T-helper 2 cell treated with Interferon-gamma antibody and Interleukin-4, amounts not matched to agents 100 ng/mL and 5 ng/mL, for 36 hours (primary cell): ENCODE results near the gene GRIA4. TPM values are rescaled to one million over a fixed set of nuclear protein-coding genes. Genes with fewer than 3 reads are reported as not detected.

Experiments
- intact Hi-C: fragments of 100-400 bp; cut with micrococcal nuclease; formaldehyde crosslinking; loops from one replicate; pipeline ENCODE4 v1.15.1; 2023
- total RNA-seq: library from RNA; stranded (reverse); gene quantifications from 2 replicates; pipeline ENCODE4 v1.2.3, GENCODE V29; 2022

Gene GRIA4
- not detected in 2 replicates for total RNA-seq

DNA sequence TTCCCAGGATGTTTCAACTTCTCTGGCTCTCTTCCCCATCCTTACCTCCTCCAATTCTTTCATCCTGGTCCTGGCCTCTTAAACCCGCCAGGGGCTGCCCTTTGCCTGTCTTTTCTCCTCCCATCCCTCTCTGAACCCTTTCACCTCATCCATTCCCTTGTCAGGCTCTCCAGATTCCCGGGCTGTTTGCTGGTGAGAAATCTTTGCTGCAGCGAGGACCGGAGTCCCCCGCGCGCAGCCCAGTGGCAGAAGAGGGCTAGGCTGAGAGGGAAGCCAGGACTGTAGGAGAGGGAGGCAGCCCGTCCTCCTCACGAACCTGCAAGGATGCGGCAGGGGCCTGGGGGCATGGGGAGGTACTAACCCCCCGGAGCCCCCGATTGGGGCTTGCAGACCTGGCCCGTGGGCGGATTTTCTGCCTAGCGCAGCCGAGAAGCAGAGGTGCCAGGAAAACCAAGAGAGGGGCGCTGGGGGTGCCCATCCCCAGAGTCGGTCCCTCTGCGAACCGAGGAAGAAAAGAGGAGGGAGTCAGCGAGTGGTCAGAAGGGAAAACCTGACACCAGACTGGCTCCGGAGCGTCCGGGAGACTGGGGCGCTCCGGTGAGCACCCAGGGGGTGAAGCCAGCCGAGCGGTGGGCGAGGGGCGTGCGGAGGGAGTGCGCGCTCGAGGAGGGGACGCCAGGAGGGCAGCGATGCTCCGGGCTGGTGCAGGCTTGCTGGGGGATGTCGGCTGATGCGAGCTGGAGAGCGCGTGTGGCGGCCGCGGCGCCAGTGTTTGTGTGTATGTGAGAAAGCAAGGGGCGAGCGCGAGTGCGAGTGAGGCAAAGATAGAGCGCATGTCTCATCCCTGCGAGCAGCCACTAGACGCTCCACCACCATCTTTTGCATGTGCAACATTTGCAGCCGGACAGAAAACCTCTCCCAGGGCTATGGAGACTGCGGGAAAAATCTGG, at the start of gene GRIA4:
TSS of gene GRIA4 (plus strand) at position 242 of the 950 bp plus-strand sequence. CDS start 925 bp downstream, outside the sequence.
- intact Hi-C loops: no loop called here

DNA sequence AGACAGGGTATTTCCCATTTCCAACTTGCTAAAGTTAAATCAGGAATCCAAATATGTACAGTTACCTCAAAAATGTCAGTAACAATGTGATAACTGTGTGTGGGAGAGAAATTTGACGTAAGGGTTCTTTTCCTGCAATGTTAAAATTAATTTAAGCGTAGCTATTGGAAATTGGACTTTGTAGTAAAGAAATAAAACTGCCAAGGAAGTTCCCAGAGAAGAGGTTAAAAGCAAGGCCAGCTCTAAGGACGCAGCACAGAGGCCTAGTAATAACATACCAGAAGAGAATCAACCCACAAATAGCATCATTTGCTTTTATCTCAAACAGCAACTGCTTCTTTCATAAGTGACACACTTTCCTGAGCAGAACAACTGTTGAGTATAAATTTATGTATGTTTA, 36.8 kb upstream of the GRIA4 start:
- intact Hi-C loops: no loop called here

DNA sequence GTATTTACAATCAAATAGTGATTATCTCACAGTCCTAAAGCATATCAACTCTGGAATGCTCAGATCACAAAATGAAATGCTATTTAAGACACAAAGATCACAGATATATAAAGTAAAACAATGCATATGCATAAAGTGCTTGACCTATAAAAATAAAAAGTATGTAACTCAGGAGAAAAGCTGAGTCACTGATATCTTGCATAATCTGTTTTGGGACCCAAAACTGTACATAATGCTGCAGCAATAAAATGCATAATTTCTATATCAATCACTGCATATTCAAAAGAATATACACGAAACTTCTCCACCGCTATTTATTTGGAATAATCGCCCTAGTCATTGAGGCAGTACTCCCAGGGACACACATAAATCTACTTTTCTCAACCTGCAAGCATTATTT, 34.9 kb upstream of the GRIA4 start:
- intact Hi-C loops: no loop called here

DNA sequence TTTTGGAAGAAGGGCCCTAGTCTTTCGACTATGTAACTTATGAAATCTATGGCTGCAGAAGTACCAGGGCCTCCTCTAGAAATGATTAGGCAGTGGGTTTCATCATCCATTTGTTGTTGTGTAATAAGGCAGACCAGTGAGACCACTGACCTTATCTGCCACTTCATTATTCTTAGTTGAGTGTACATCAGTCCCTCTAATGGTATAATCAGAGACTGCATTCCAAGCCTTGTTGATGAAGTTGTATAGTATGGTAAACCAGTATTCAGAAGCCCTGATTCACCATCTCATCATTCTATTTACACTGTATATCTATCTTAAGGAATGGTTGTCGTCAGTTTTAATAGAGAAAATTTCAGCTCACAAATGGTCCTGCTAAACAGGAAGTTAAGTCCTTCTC, 32.2 kb upstream of the GRIA4 start:
- intact Hi-C loops: no loop called here

DNA sequence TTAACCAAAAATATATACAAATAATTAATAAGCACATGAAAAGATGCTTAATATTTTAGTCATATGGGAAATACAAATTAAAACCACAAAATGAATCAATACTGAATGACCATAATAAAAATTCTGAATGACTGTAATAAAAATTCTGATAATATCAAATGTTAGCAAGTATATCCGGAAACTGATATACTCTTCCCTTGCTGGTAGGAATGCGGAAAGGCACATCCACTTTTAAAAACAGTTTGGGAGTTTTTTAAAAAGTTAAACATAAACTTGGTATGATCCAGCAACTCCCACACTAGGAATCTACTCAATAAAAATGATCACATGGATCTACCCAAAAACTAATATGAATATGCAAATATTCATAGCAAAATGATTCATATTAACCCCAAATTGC, 30.8 kb upstream of the GRIA4 start:
- intact Hi-C loops: no loop called here

DNA sequence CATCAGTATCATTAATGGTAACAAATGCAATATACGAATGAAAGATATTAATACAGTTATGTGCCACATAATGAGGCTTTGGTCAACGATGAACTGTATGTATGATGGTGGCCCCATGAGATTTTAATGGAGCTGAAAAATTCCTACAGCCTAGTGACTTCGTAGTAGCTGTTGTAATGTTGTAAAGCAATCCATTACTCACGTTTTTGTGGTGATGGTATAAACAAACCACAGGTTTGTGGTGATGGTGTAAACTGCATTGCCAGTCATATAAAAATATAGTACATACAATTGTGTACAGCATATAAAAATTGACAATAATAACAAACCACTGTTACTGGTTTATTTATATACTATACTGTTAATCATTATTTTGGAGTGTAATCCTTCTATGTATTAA, 27.4 kb upstream of the GRIA4 start:
- intact Hi-C loops: no loop called here

DNA sequence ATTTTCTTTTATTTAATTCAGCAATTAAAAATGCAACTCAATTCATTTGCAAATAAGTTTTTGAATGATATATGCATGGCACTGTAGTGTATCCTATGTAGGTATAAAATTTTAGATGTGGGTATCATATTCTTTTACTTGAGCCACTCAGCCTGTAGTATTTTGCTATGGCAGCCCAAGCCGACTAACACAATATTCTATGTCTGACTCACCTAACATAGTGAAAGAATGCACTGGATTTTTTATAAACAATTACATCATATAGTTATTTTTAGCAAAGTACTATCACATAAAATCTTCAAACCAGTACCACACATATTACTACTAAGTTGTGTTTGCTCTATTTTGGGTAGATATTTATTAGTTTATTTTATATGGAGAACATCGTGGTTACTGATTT, 21.9 kb upstream of the GRIA4 start:
- intact Hi-C loops: no loop called here

DNA sequence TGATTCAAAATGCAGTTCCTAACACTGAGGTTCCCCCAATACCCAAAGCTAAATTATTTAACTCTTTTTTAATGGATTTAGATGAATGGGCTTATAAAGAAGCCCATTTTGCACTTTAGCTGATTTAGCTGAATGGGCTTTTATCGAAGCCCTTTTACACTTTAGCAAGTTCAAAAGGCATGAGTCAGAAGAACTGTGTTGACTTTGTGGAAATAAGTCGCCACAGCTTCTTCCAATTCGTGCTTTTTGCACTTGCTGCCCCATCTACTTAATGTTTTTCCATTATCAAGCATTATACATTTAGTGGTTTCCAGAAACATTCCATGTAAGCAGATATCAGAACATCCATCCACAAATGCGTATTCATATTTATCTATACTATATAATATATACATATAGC, 20.5 kb upstream of the GRIA4 start:
- intact Hi-C loops: no loop called here

DNA sequence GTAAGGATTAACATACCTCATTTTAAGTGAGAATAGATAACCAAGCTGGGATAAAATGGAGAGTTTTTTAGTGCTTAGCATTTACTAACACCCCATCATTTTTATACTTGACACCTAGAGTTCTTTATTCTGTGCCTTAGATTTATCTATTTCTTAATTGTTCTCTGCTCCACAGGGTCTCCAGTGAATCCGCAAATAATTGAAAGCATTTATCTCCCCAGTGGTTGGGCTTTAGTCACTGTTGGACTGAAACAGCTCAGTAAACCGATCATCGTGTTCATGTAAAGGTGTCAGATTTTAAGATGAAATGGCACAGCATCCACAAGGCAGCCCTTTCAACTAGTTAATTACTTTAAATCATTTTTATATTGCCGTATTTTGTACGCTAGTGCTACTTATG, 17.8 kb upstream of the GRIA4 start:
- intact Hi-C loops: no loop called here

DNA sequence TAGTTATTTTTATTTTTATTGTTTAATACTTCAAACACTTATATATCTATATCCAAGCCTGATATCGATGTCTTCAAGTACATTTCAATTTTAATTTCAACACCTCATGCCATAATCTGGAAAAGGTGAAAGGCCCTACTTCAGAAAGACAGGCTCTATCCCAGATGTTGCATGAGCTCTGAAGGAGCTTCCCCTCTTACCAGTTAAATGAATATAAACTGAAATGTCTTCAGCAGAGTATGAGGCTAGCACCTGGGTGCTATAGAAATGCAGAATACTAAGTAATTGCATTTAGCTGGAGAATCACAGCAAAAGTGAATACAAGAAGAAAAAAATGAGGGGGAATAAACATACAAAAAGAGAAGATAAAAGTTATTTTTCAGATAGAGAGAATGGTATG, 11.5 kb upstream of the GRIA4 start:
- intact Hi-C loops: no loop called here

DNA sequence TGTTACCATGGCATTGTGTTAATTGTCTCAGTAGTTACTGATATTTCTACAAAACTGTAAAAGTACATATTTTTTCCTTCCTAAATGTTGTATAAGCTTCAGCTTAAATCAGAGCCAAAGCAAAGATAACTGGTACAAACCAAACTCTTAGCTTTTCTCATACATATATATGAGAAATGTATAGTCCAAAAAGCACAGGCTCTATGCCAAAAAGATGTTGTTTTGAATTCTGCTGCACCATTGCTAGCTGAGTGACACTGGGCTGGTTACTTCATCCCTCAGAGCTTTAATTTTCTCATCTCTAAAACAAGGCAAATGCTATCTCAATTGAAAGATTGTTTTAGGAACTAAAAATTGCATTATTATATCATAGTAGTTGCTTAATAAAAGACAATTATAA, 6.7 kb upstream of the GRIA4 start:
- intact Hi-C loops: no loop called here

DNA sequence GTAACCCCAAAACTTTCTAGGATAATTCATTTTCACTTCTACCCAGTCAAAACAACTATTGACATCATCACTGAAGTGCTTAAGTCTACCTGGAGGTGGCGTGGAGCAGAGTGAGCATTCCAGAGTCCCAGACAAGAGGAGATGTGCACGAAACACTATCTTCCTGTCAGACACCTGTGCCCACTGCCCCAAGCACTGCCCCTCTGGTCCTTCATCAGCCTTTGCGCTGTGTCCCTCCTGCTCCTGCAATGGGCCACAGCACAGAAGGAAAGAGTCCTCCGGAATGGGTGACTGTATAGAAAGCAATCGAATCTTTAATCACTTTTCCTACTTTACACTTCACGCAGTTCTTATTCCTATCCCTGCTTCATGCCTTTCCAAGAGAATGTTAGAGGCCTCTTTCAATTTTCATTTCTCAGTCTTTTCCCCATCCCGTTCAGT, 512 bp upstream of the GRIA4 start:
- intact Hi-C loops: no loop called here

DNA sequence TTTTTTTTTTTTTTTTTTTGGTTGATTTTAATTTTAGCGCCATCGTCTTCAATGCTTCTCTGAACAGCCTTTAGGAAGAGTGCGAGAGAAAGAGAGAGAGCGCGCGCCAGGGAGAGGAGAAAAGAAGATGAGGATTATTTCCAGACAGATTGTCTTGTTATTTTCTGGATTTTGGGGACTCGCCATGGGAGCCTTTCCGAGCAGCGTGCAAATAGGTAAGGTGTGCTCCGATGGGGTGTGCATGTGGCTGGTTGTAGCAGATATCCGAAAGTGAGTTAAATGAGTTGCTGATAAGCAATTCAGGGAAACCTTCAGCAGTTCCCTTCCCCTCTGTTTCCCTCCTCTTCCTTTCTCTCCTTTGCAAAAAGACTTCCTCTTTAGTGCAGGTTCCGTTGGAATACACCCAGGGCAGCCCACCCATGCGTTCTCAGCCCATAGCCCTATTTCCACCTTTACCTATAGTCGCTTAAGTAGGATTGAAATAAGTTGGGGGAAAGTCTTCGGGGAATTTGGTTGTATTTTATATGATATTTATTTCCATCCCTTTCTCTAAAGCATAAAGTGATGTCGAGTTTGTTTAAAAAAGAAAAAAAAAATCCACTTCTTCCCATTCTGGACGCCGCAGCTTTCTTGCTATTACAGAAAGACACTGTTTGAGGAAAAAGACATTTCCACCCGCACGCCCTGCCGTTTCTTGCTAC, 1.1 kb downstream of the GRIA4 start:
- intact Hi-C loops: no loop called here

DNA sequence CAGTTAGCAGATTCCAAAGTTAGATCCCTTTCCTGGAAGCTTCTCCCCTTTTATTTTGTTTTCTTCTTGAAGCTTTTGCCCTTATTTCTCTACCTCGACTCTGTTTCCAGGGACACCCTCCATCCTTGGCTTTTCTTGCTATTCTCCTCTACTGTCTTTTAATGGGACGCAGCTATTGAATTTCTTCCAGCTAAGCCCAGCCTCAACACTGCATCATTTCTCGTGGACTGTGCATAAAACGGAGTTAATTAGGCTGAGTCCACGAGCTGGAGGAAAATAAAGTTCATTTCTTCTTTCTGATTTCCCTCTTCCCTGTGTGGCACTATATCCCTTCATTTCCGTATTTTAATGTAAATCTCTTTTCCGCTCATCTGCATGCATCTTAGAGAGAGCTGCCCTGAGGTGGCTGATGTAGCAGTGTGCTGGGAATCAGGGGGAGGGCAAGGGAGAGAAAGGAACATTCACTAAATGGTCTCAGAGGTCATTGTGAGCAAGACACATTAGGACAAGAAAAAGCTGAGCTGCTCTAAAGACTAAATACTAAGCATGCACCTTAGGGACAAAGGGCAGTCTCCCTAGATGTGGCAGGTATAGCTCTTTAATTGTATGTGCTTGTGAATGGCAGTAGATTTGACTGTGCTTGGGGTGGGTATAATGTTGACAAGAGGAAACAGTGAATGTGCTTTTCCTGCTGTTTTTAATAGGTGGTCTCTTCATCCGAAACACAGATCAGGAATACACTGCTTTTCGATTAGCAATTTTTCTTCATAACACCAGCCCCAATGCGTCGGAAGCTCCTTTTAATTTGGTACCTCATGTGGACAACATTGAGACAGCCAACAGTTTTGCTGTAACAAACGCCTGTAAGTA, 1.9 kb downstream of the GRIA4 start:
- intact Hi-C loops: no loop called here

DNA sequence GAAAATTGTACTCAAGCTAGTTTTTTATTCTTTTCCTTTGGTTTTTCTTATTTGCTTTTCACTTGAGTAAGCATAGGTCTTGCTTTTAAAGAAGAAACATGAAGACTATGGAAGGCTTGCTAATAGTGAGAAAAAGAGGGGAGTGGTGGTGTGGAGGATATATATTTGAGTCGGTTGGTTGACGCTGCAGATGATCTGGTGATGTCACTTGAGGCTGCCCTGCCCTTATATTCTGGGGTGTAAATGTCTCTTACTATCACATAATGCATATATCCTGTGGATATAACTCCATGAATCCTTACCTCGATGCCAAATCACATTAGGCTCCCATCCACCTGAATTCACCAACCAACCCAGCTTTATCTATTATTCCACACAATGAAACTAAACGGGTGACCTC, 2.9 kb downstream of the GRIA4 start:
- intact Hi-C loops: no loop called here

DNA sequence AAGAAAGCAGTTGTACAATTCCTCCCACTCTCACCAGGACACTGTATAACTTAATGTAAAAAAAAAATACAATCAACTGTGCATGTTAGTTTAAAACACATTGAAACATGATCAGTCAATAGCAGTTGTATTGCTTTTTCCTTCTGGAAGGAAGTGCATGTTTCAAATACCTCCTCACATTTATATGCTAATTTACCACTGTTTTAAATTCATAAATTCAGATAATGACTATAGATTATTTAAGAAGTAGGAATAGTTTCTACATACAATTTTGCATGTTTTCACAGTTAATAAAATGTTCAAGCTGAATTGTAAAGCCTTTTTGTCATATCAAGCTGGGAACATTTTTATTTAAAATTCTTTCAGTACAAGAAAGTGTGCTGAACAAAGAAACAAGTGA, 3.3 kb downstream of the GRIA4 start:
- intact Hi-C loops: no loop called here

DNA sequence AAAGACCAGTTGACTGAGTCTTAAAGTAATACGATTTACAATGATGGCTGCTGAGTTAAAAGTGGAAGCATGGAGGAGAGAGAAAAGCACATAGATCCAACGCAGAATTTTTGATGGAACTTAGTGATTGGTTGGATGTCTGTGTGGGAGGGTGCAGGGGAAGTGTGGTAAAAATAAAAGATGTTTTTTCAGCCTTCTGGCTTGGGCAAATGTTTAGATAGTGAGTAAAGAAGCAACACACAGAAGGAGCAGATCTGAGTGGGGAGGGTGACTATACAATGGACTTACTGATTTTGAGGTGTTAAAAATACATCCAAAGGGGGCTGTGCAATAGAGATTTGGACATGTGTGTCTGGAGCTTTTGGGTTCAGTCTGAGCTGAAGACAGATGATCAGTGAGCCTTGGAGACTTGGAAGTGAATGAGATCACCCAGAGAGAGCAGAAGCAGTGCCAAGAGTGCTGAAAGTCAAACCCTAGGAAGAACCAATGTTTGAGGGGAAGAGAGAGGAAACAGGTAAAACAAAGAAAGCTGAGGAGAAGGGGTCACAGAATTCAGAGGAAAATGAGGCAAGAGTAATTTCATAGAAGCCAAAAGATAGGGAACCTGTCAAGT, 8.6 kb downstream of the GRIA4 start:
- intact Hi-C loops: no loop called here

DNA sequence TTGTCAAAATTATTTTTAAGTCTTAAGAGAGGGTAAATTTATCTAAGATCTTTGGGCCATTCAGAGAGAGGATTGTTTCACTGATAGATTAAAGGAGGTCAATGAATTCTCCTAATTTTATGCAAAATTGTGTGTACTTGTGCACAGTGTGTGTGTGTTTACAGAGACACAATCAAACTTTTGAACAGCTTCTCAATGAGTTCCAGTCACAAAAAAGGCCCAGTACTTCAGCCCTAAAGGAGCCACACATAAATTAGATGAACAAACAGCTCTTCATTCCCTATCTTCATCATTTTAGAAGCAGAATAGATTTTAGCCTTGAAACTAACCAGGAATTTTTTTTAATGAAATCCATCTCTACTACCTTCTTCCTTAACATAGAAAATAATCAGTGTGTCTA, 9.7 kb downstream of the GRIA4 start:
- intact Hi-C loops: no loop called here

DNA sequence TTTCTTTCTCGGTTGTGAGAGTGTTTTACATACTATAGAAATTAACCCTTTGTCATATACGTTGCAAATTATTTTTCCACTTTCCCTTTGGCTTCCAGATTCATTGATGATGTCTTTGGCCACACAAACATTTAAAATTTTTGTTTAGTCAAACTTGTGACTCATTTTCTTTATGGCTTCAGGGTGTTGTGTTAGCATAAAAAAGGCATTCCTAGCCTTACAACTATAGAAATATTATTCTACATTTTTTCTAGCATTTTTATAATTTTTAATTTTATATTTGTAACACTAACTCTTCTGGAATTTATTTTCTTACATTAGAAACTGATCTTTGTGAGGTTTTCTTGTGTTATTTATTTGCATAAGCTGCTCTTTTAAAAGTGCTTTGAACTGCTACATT, 12.1 kb downstream of the GRIA4 start:
- intact Hi-C loops: no loop called here

DNA sequence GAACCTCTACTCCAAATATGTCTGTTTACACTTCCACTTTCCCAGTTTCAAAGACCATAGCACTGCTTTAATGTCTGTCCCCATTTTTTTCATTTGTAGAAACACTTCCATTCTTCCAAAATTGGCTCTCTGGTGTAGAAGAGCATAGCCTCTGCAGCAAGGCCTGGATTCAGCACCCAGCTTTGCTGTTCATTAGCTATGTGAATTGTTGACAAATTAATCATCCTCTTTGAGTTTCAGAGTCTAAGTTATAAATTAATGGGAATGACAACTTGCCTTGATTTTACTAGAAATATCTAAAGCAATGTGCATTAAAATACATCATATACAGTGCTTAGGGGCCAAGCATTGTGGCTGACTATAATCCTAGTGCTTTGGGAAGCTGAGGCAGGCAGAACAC, 22.4 kb downstream of the GRIA4 start:
- intact Hi-C loops: no loop called here

DNA sequence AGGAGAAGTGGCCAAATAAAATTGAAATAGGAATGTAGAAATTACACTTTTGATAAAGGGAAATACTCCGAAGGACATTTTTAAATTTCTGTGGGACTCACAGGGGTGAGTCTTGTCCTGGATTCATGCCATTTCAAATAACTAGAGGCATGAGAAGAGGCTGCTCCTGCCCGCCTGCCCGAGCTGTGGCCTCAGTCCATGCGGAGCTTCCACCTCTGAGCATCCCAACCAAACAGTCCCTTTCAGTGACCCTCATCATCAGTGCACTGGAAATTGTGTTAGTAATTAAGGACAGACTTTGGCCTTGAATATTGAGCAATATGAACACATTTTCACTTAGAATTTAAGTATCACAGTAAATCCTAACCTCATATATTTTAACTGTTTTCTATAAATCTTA, 25.6 kb downstream of the GRIA4 start:
- intact Hi-C loops: no loop called here
